A549 (cell line): ENCODE measurements around the gene LYPD6B. TPM values are rescaled to one million over a fixed set of nuclear protein-coding genes. Genes with fewer than 3 reads are reported as not detected.

ENCODE experiments used
- ATAC-seq, 2 experiments: fragments of 200-7000 bp in 1 of 2; fragments of >200 bp in 1 of 2; cut with Nextera tagmentation in 1 of 2; cut with Tn5 transposase in 1 of 2; 3 replicates each; pipeline versions ENCODE4 v1.8.0 to v1.9.1; 2018 to 2020; ENCODE audit warnings: mild to moderate bottlenecking in 1 of 2, moderate library complexity in 1 of 2
- CTCF ChIA-PET: fragments of 300-600 bp; sonication (Branson Sonifier 250); formaldehyde crosslinking; extraction: SDS; loops from one replicate; lab custom pipeline; 2021; ENCODE audit warnings: antibody characterized with exemption, inconsistent platforms; lab: Yijun Ruan, JAX
- POLR2A ChIA-PET: fragments of 350-600 bp; formaldehyde crosslinking; extraction: SDS; loops from one replicate; lab custom pipeline; 2021; ENCODE audit warnings: antibody characterized with exemption, inconsistent platforms; lab: Yijun Ruan, JAX
- DNase-seq, 2 experiments: peaks; one replicate each; pipeline versions ENCODE4 v3.0.0 to v3.0.0-alpha.2; 2011 to 2016; ENCODE audit warnings: low read depth in 1 of 2, low spot score in 1 of 2
- FAIRE-seq: peaks from 2 replicates; lab custom pipeline; 2011; peaks lifted over from hg19 to GRCh38; lab: Jason Lieb, UNC
- H3K27ac ChIP-seq, 2 experiments: fragments of >200 bp; sonication (Bioruptor Twin); formaldehyde crosslinking; 3 replicates each; pipeline ENCODE4 v1.5.1; 2016 to 2017
- H3K4me1 ChIP-seq: fragments of >200 bp; sonication (Bioruptor Twin); formaldehyde crosslinking; 3 replicates; pipeline ENCODE4 v1.6.1; 2016
- H3K4me2 ChIP-seq: fragments of >200 bp; sonication (Bioruptor Twin); formaldehyde crosslinking; 3 replicates; pipeline ENCODE4 v1.6.1; 2016
- H3K4me3 ChIP-seq: fragments of >200 bp; sonication (Bioruptor Twin); formaldehyde crosslinking; 3 replicates; pipeline ENCODE4 v1.5.1; 2016
- H3K9me3 ChIP-seq: fragments of >200 bp; sonication (Bioruptor Twin); formaldehyde crosslinking; 3 replicates; pipeline ENCODE4 v1.6.1; 2016
- CEBPB ChIP-seq, 2 experiments: fragments of >200 bp in 1 of 2; sonication (Bioruptor Twin) in 1 of 2; formaldehyde crosslinking in 1 of 2; IDR thresholded peaks; 2 replicates each; pipeline ENCODE4 v1.6.1; 2012 to 2016
- HDAC2 ChIP-seq: fragments of 200-600 bp; sonication (generic); IDR thresholded peaks from 2 replicates; pipeline ENCODE4 v1.6.1; 2016
- HMGXB4 ChIP-seq: fragments of 250-450 bp; sonication (Bioruptor Pico); IDR thresholded peaks from 2 replicates; pipeline ENCODE4 v1.5.0; 2021; ENCODE audit warnings: mild to moderate bottlenecking, moderate library complexity, borderline replicate concordance
- JUN ChIP-seq, 2 experiments: fragments of >200 bp; sonication (Bioruptor Twin); formaldehyde crosslinking; IDR thresholded peaks; 2 replicates in 1 of 2; 3 replicates in 1 of 2; pipeline ENCODE4 v1.6.1; 2016 to 2017
- MAFK ChIP-seq: fragments of 450-650 bp; IDR thresholded peaks from 2 replicates; pipeline ENCODE4 v1.6.1; 2014; ENCODE audit not compliant: partially characterized antibody
- MAX ChIP-seq: IDR thresholded peaks from 2 replicates; pipeline ENCODE4 v1.6.1; 2012
- MAZ ChIP-seq: fragments of 150-350 bp; IDR thresholded peaks from 2 replicates; pipeline ENCODE4 v1.6.1; 2014; ENCODE audit warnings: antibody characterized with exemption, low read depth, low read length, borderline replicate concordance
- MYC ChIP-seq: IDR thresholded peaks from 2 replicates; pipeline ENCODE4 v1.6.1; 2012; ENCODE audit warnings: mild to moderate bottlenecking, inconsistent platforms, low read length, improper control_type of control experiment, borderline replicate concordance
- TP53 ChIP-seq: fragments of 250-450 bp; sonication (Bioruptor Pico); IDR thresholded peaks from 2 replicates; pipeline ENCODE4 v1.5.0; 2021; ENCODE audit warnings: mild to moderate bottlenecking, moderate library complexity
- WGBS: methylation state at CpG from one replicate; pipeline ENCODE4 v1.1.6; 2017; ENCODE audit errors: missing lambda C conversion rate; 5-methylcytosine and 5-hydroxymethylcytosine counted together
- polyA plus RNA-seq, 4 experiments: library from polyadenylated mRNA; depleted of rRNA in 3 of 4; stranded (reverse); fragments of >200 nt; fragmentation: RNase III in 1 of 4; extraction: RNeasy Plus Mini Kit Qiagen cat#74134 plus additional on column Dnase treatment in 1 of 4; gene quantifications; 2 replicates in 3 of 4; 3 replicates in 1 of 4; pipeline ENCODE4 v1.2.3, GENCODE V29; 2011 to 2017

The LYPD6B gene
- polyA plus RNA-seq, 2 of the 4 experiments (the other 2 are of a cell fraction) = not detected

DNA sequence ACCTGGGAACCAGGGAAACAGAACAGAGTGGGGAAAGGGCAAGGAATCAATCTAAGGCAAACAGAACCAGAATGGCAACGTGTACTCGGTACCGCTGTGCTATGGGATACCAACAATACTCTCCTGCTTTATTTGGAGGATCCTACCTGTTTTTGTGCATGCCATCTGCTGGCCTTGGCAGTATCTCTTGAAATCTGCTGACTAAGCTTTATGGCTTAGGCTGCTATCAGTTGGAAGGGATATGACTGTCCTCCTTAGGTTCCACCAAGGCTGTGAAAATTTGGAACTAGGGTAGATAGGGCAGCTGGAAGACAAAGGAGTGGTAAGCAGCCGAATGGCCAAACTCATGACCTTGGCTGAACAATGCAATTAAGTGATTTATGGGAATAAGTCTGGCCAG is 220.6 kb downstream of the LYPD6B start:
- WGBS = 0% methylated on average over 4 of the region's 4 CpGs
- Histone ChIP-seq H3K27ac (no peak overlapping the region), H3K4me1 (no peaks in the 10 kb centered on the region), H3K4me2 (no peak overlapping the region), H3K4me3 (no peak overlapping the region), H3K9me3 (no peaks in the 10 kb centered on the region)
- POLR2A ChIA-PET = no interaction called here
- no peak for ATAC-seq
- CTCF ChIA-PET = no interaction called here
- no peak for DNase-seq
- TF ChIP-seq MYC (no peak), JUN (IDR thresholded peaks at IDR 0.05) (no peak), CEBPB (IDR thresholded peaks at IDR 0.05) (no peak), MAFK (peak; percentile 97), HMGXB4 (CRISPR knock-in tag) (no peak)
- no peak for FAIRE-seq

- DNase-seq = no peak
- FAIRE-seq = no peak
- Histone ChIP-seq H3K9me3 (no peaks in the 10 kb centered on the region), H3K27ac (no peak overlapping the region), H3K4me3 (no peak overlapping the region), H3K4me1 (no peaks in the 10 kb centered on the region), H3K4me2 (no peak overlapping the region)
- 3% methylated on average over 3 of the region's 3 CpGs for WGBS
- ChIA-PET POLR2A (no interaction called here), CTCF (no interaction called here)
- ATAC-seq = no peak
- TF ChIP-seq MAZ (no peak), HDAC2 (no peak), TP53 (CRISPR knock-in tag) (no peak), MAX (no peak)
Measured at GRCh38 chr2:149261692-149262091, 223.2 kb downstream of the LYPD6B start.

Other genes starting within 250 kb of the LYPD6B start
- 0.30 and 0.66 TPM in 2 replicates for gene KIF5C, start 163.5 kb upstream of the LYPD6B start, polyA plus RNA-seq (2011; rRNA removed)
- 0.27 to 0.32 TPM (median 0.28 TPM) in 3 replicates for gene KIF5C, start 163.5 kb upstream of the LYPD6B start, polyA plus RNA-seq (2017; fragmentation: RNase III; extraction: RNeasy Plus Mini Kit Qiagen cat#74134 plus additional on column Dnase treatment)